ENCODE data around the gene ELP2. TPM values are rescaled to one million over a fixed set of nuclear protein-coding genes. Genes with fewer than 3 reads are reported as not detected.

The ELP2 gene
- total and polyA plus RNA-seq, 2 donors (not counting 3 experiments of a cell fraction or from before 2014, with no cell fraction given): 37.8 to 90.5 TPM

GRCh38 chr18:36187826-36188721, 58.4 kb downstream of the ELP2 start:
- CTCF ChIA-PET: interaction anchor here (0.6 to 1.3 kb wide), 7 partner anchors 14 to 154 kb away, joined by 3 to 5 read pairs (median 3); no protein-coding TSS in a partner anchor
- H3K4me2 ChIP-seq (ENCODE audit: insufficient read depth, low read length): peak overlapping the region; percentile 72
- no peak overlapping the region for H3K27ac ChIP-seq (ENCODE audit: insufficient read depth, low read depth, low read length)
- intact Hi-C loops (cut with micrococcal nuclease) (loop anchor here (1.0 to 5.0 kb wide), 3 partner anchors 59 to 121 kb away; partner anchors contain the start of genes ELP2, FHOD3, RPRD1A and SLC39A6), dilution Hi-C loops (cut with MboI; ENCODE audit: extremely low pct_ligation_motif_present, low sequenced_read_pairs) (no loop called here)
- no peaks in the 10 kb centered on the region for H4K20me1 ChIP-seq (replicated peaks; ENCODE audit: control insufficient read depth, extremely low read depth, insufficient read depth, low read length)
- no peaks in the 10 kb centered on the region for H3K9me3 ChIP-seq (replicated peaks; ENCODE audit: control insufficient read depth, insufficient read depth, low read length)
- TSS peak; percentile 23 for BruUV-seq (replicated peaks)
- peak overlapping the region; percentile 49 to 79 (median 59) for H3K4me3 ChIP-seq (replicated peaks in 1 of 3; ENCODE audit: insufficient read depth in 1 of 3, low read depth in 1 of 3, low read length in 3 of 3)
- no peaks in the 10 kb centered on the region for H3K79me2 ChIP-seq (ENCODE audit: control insufficient read depth, insufficient read depth, low read length)
- no peak for FAIRE-seq
- DNase-seq (ENCODE audit: low read depth, low spot score): no peak
- H3K36me3 ChIP-seq (ENCODE audit: control insufficient read depth in 2 of 2, extremely low read depth in 1 of 2, insufficient read depth in 2 of 2, low read length in 2 of 2): no peaks in the 10 kb centered on the region
- peaks cover 4% of the 10 kb centered on the region for H3K4me1 ChIP-seq (ENCODE audit: control insufficient read depth, extremely low read depth, insufficient read depth, low read length)
- H2AFZ ChIP-seq (ENCODE audit: low read depth, low read length): peak overlapping the region; percentile 83
- H3K27me3 ChIP-seq (ENCODE audit: control insufficient read depth in 2 of 2, insufficient read depth in 2 of 2, low read length in 2 of 2): peaks cover 0 to 8% of the 10 kb centered on the region in 2 experiments
- H3K9ac ChIP-seq (replicated peaks; ENCODE audit: extremely low read depth, insufficient read depth, low read length): peak overlapping the region; percentile 56
- POLR2A ChIA-PET: interaction anchor here (0.6 to 2.1 kb wide), 2 partner anchors 41 to 59 kb away, joined by 3 to 6 read pairs; partner anchors contain the start of gene SLC39A6
- H3K9me1 ChIP-seq (replicated peaks; ENCODE audit: control insufficient read depth, extremely low read depth, insufficient read depth, low read length): no peaks in the 10 kb centered on the region
- TF ChIP-seq POLR2AphosphoS5 (IDR thresholded peaks at IDR 0.05; ENCODE audit: insufficient read depth, low read depth, low read length): no peak
- no peak for TF ChIP-seq MAX (IDR thresholded peaks at IDR 0.05; ENCODE audit: insufficient read depth, insufficient read length)
- TF ChIP-seq CTCF (IDR thresholded peaks at IDR 0.05; ENCODE audit: extremely low read depth in 1 of 2, insufficient read depth in 1 of 2, low read depth in 1 of 2, low read length in 2 of 2): no peak
- TF ChIP-seq POLR2A (IDR thresholded peaks at IDR 0.05; ENCODE audit: low read depth, low read length): no peak
- TF ChIP-seq FOS (IDR thresholded peaks at IDR 0.05; ENCODE audit: borderline replicate concordance, insufficient read depth, low read length): no peak
- no peak for TF ChIP-seq GATA2 (IDR thresholded peaks at IDR 0.05; ENCODE audit: insufficient read depth, insufficient read length, low read depth, low read length)
- no peak for TF ChIP-seq JUN (IDR thresholded peaks at IDR 0.05; ENCODE audit: borderline replicate concordance, insufficient read depth, insufficient read length, low read depth)
- no peak for TF ChIP-seq MYC (IDR thresholded peaks at IDR 0.05; ENCODE audit: low read depth, low read length)
- TF ChIP-seq EZH2 (IDR thresholded peaks at IDR 0.05; ENCODE audit: borderline replicate concordance, low read depth, low read length, severe bottlenecking): no peak
